Measurements from ENCODE around the gene KLHDC10.

GRCh38 chr7:130139193-130139960 lies 69.0 kb downstream of the KLHDC10 start:
- TF ChIP-seq CTCF (IDR thresholded peaks at IDR 0.05) (no peak), EZH2 (IDR thresholded peaks at IDR 0.05; ENCODE audit: borderline replicate concordance, insufficient read depth, low read depth, low read length, poor library complexity, severe bottlenecking) (no peak)

All from B cell (primary cell).